Lower leg skin (tissue), 4 donors: ENCODE measurements around the gene SQSTM1. TPM values are rescaled to one million over a fixed set of nuclear protein-coding genes. Genes with fewer than 3 reads are reported as not detected.

Source experiments
- DNase-seq, 2 donors: peaks; one replicate each; pipeline ENCODE4 v3.0.0-alpha.2; 2019; ENCODE audit warnings: low spot score in 2 of 2
- H3K4me3 ChIP-seq: fragments of 200-600 bp; sonication (generic); 2 replicates; pipeline ENCODE4 v1.5.1; 2017; ENCODE audit warnings: mild to moderate bottlenecking, low read depth; ENCODE audit not compliant: poor library complexity, severe bottlenecking
- CTCF ChIP-seq, 3 donors: fragments of 450-650 bp; IDR thresholded peaks; one replicate each; pipeline ENCODE4 v1.5.1; 2016; ENCODE audit warnings: antibody characterized with exemption in 3 of 3, mild to moderate bottlenecking in 3 of 3, moderate library complexity in 2 of 3
- POLR2A ChIP-seq, 2 donors: fragments of 450-650 bp; IDR thresholded peaks; one replicate each; pipeline ENCODE4 v1.6.1; 2016 to 2017; ENCODE audit warnings: antibody characterized with exemption in 2 of 2, mild to moderate bottlenecking in 1 of 2, moderate library complexity in 1 of 2
- WGBS, 2 donors: methylation state at CpG; one replicate each; pipeline ENCODE4 v1.1.5; 2018; 5-methylcytosine and 5-hydroxymethylcytosine counted together
- intact Hi-C: fragments of 100-400 bp; cut with DNase I; formaldehyde crosslinking; loops from one replicate; pipeline ENCODE4 v1.15.0; 2023; ENCODE audit warnings: low total_unique reads
- total RNA-seq, 4 donors: library from RNA; depleted of rRNA; stranded (reverse); fragments of >200 nt; gene quantifications; one replicate each; pipeline ENCODE4 v1.1.0, GENCODE V29; 2016

SQSTM1 gene
- total RNA-seq, 4 donors from 2014 or later: 263 to 508 (median 298) TPM

GRCh38 chr5:179875741-179876609 is 55.3 kb downstream of the SQSTM1 start:
- 89 to 91% methylated on average over 16 of the region's 16 CpGs for WGBS, 2 donors
- intact Hi-C loops: no loop called here
- no peak for DNase-seq
- TF ChIP-seq CTCF (IDR thresholded peaks at IDR 0.05): no peak
- no peak for TF ChIP-seq POLR2A (IDR thresholded peaks at IDR 0.05)
- no peak overlapping the region for H3K4me3 ChIP-seq

- H3K4me3 ChIP-seq: no peak overlapping the region
- intact Hi-C loops: no loop called here
- DNase-seq: no peak
- WGBS, 2 donors: 97 to 98% methylated on average over 3 of the region's 3 CpGs
- TF ChIP-seq POLR2A (IDR thresholded peaks at IDR 0.05) (no peak), CTCF (IDR thresholded peaks at IDR 0.05) (no peak)
Observed at GRCh38 chr5:179876610-179876952, 55.9 kb downstream of the SQSTM1 start.

GRCh38 chr5:179878222-179879002 is 57.7 kb downstream of the SQSTM1 start:
- TF ChIP-seq CTCF (IDR thresholded peaks at IDR 0.05) (no peak), POLR2A (IDR thresholded peaks at IDR 0.05) (no peak)
- no peak for DNase-seq
- intact Hi-C loops: no loop called here
- no peak overlapping the region for H3K4me3 ChIP-seq
- WGBS, 2 donors: 83 to 86% methylated on average over 22 of the region's 26 CpGs

- no peak for TF ChIP-seq POLR2A (IDR thresholded peaks at IDR 0.05)
- TF ChIP-seq CTCF (IDR thresholded peaks at IDR 0.05): no peak
- intact Hi-C loops: no loop called here
- WGBS, 2 donors: 91 to 97% methylated on average over 20 to 25 of the region's 31 CpGs
- no peak overlapping the region for H3K4me3 ChIP-seq
- DNase-seq: no peak
Observed at GRCh38 chr5:179879003-179879689, 58.4 kb downstream of the SQSTM1 start.

GRCh38 chr5:179879690-179880010 is 58.9 kb downstream of the SQSTM1 start:
- WGBS, 2 donors: 92 to 97% methylated on average over 9 to 13 of the region's 13 CpGs
- TF ChIP-seq CTCF (IDR thresholded peaks at IDR 0.05) (no peak), POLR2A (IDR thresholded peaks at IDR 0.05) (no peak)
- no peak for DNase-seq
- intact Hi-C loops: loop anchor here (5.0 kb wide), 1 partner anchor 548 kb away; no protein-coding TSS in a partner anchor
- H3K4me3 ChIP-seq: no peak overlapping the region
